Vagina (tissue), 2 donors: ENCODE measurements around the gene ALG9. TPM values are rescaled to one million over a fixed set of nuclear protein-coding genes. Genes with fewer than 3 reads are reported as not detected.

Experiments used
- DNase-seq, 2 donors: peaks; one replicate each; pipeline ENCODE4 v3.0.0-alpha.2; 2017; ENCODE audit errors: extremely low spot score in 2 of 2
- H3K27ac ChIP-seq: fragments of 200-600 bp; sonication (generic); one replicate; pipeline ENCODE4 v1.5.1; 2019
- H3K27me3 ChIP-seq: fragments of 200-600 bp; sonication (generic); one replicate; pipeline ENCODE4 v1.5.1; 2019
- H3K36me3 ChIP-seq, 2 donors: fragments of 200-600 bp; sonication (generic); one replicate each; pipeline ENCODE4 v1.5.1; 2017 to 2019
- H3K4me1 ChIP-seq: fragments of 200-600 bp; sonication (generic); one replicate; pipeline ENCODE4 v1.5.1; 2019
- H3K4me3 ChIP-seq, 2 donors: fragments of 200-600 bp; sonication (generic); 1 replicate in 1 of 2; 2 replicates in 1 of 2; pipeline ENCODE4 v1.5.1; 2016 to 2019
- H3K9me3 ChIP-seq: fragments of 200-600 bp; sonication (generic); one replicate; pipeline ENCODE4 v1.5.1; 2019
- POLR2A ChIP-seq, 2 donors: fragments of 450-650 bp; IDR thresholded peaks; one replicate each; pipeline ENCODE4 v1.6.1; 2017; ENCODE audit warnings: antibody characterized with exemption in 2 of 2, mild to moderate bottlenecking in 2 of 2, moderate library complexity in 2 of 2
- POLR2AphosphoS5 ChIP-seq, 2 donors: sonication (generic); formaldehyde crosslinking; IDR thresholded peaks; one replicate each; pipeline ENCODE4 v1.9.0; 2017; ENCODE audit warnings: antibody characterized with exemption in 2 of 2, mild to moderate bottlenecking in 2 of 2, low read depth in 1 of 2; ENCODE audit not compliant: insufficient read depth in 1 of 2
- intact Hi-C: fragments of 100-400 bp; cut with DNase I; formaldehyde crosslinking; loops from one replicate; pipeline ENCODE4 v1.15.1; 2023
- total RNA-seq: library from RNA; depleted of rRNA; stranded (reverse); fragments of >200 nt; gene quantifications from one replicate; pipeline ENCODE4 v1.2.3, GENCODE V29; 2016
- TF ChIP-seq, protein P1 (sequence below), 3 experiments: fragments of 450-650 bp in 2 of 3; fragments of 200-600 bp in 1 of 3; sonication (generic) in 1 of 3; IDR thresholded peaks; one replicate each; pipeline ENCODE4 v1.5.1; 2017 to 2019; ENCODE audit warnings: antibody characterized with exemption in 3 of 3, mild to moderate bottlenecking in 2 of 3, moderate library complexity in 2 of 3

Gene ALG9
- total RNA-seq, 1 donor from 2014 or later = 31.7 TPM

- TF ChIP-seq POLR2A (IDR thresholded peaks at IDR 0.05) (peak in 1 of 2 donors; percentile 63), POLR2AphosphoS5 (IDR thresholded peaks at IDR 0.05; ENCODE audit: insufficient read depth in 1 of 2, low read depth in 1 of 2) (peak; percentile 92 to 97)
- TF ChIP-seq, protein P1, sequence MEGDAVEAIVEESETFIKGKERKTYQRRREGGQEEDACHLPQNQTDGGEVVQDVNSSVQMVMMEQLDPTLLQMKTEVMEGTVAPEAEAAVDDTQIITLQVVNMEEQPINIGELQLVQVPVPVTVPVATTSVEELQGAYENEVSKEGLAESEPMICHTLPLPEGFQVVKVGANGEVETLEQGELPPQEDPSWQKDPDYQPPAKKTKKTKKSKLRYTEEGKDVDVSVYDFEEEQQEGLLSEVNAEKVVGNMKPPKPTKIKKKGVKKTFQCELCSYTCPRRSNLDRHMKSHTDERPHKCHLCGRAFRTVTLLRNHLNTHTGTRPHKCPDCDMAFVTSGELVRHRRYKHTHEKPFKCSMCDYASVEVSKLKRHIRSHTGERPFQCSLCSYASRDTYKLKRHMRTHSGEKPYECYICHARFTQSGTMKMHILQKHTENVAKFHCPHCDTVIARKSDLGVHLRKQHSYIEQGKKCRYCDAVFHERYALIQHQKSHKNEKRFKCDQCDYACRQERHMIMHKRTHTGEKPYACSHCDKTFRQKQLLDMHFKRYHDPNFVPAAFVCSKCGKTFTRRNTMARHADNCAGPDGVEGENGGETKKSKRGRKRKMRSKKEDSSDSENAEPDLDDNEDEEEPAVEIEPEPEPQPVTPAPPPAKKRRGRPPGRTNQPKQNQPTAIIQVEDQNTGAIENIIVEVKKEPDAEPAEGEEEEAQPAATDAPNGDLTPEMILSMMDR (IDR thresholded peaks at IDR 0.05) = no peak
- Histone ChIP-seq H3K27ac (peak within 1 kb of the TSS; percentile 99), H3K4me1 (peaks cover 45% of the 10 kb centered on the region), H3K4me3 (peak within 1 kb of the TSS; percentile 58 to 69), H3K27me3 (no peaks in the 10 kb centered on the region), H3K9me3 (no peaks in the 10 kb centered on the region), H3K36me3 (peaks cover 0 to 6% of the 10 kb centered on the region in 2 donors)
- intact Hi-C loops = no loop called here
- DNase-seq = peak in 1 of 2 donors; percentile 98
Measured at GRCh38 chr11:111911563-111912401, 40.4 kb upstream of the ALG9 start, which contains the start of gene CRYAB. TSS of gene CRYAB (minus strand) at chr11:111911770. CDS start at chr11:111911724, 46 bp downstream.

GRCh38 chr11:111910676-111911562, 39.5 kb upstream of the ALG9 start:
- DNase-seq = no peak
- Histone ChIP-seq H3K4me1 (peaks cover 45% of the 10 kb centered on the region), H3K36me3 (peaks cover 0 to 6% of the 10 kb centered on the region in 2 donors), H3K27ac (peak overlapping the region; percentile 99), H3K4me3 (peak overlapping the region; percentile 58 to 69), H3K9me3 (no peaks in the 10 kb centered on the region), H3K27me3 (no peaks in the 10 kb centered on the region)
- TF ChIP-seq, protein P1 (IDR thresholded peaks at IDR 0.05) = no peak
- TF ChIP-seq POLR2A (IDR thresholded peaks at IDR 0.05) (no peak), POLR2AphosphoS5 (IDR thresholded peaks at IDR 0.05; ENCODE audit: insufficient read depth in 1 of 2, low read depth in 1 of 2) (no peak)
- intact Hi-C loops = no loop called here

GRCh38 chr11:111909378-111909777, 38.0 kb upstream of the ALG9 start:
- intact Hi-C loops = no loop called here
- H3K27ac ChIP-seq = peak overlapping the region; percentile 99

GRCh38 chr11:111908639-111909305, 37.4 kb upstream of the ALG9 start:
- Histone ChIP-seq H3K27me3 (no peaks in the 10 kb centered on the region), H3K4me3 (peak overlapping the region in 1 of 2 donors; percentile 7), H3K27ac (peak overlapping the region; percentile 99), H3K36me3 (peaks cover 0 to 6% of the 10 kb centered on the region in 2 donors), H3K9me3 (no peaks in the 10 kb centered on the region), H3K4me1 (peaks cover 34% of the 10 kb centered on the region)
- intact Hi-C loops = no loop called here
- TF ChIP-seq, protein P1 (IDR thresholded peaks at IDR 0.05) = no peak
- TF ChIP-seq POLR2A (IDR thresholded peaks at IDR 0.05) = no peak
- no peak for TF ChIP-seq POLR2AphosphoS5 (IDR thresholded peaks at IDR 0.05; ENCODE audit: insufficient read depth in 1 of 2, low read depth in 1 of 2)
- no peak for DNase-seq

More at GRCh38 chr11:111909378-111909777, 38.0 kb upstream of the ALG9 start:
- peak overlapping the region; percentile 58 to 69 for H3K4me3 ChIP-seq
- no peaks in the 10 kb centered on the region for H3K27me3 ChIP-seq
- H3K36me3 ChIP-seq = peaks cover 0 to 6% of the 10 kb centered on the region in 2 donors
- H3K4me1 ChIP-seq = peaks cover 40% of the 10 kb centered on the region
- H3K9me3 ChIP-seq = no peaks in the 10 kb centered on the region
- no peak for DNase-seq
- TF ChIP-seq POLR2AphosphoS5 (IDR thresholded peaks at IDR 0.05; ENCODE audit: insufficient read depth in 1 of 2, low read depth in 1 of 2) (peak in 1 of 2 donors; percentile 32), POLR2A (IDR thresholded peaks at IDR 0.05) (no peak)

DNA sequence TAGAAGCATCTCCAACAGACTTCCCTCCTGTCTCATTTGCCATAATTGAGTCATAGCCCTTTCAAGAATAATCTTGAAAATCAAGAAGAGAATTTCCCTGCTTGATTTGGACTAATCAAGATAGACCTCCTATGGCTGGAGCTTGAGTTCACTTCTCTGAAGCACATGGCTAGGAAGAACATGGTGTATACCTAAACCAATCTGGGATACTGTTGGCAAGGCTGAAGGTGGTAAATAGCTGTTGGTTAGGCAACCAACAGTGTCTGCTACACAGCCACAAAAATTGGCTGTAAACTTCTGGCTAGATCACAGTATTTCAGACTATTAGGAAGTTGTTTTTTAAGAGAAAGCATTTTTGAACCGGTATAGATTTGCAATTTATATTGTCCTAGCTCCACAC, 35.3 kb upstream of the ALG9 start:
- Histone ChIP-seq H3K4me1 (peaks cover 27% of the 10 kb centered on the region), H3K9me3 (no peaks in the 10 kb centered on the region), H3K27me3 (no peaks in the 10 kb centered on the region), H3K36me3 (peaks cover 0 to 6% of the 10 kb centered on the region in 2 donors), H3K4me3 (no peak overlapping the region), H3K27ac (no peak overlapping the region)
- TF ChIP-seq POLR2AphosphoS5 (IDR thresholded peaks at IDR 0.05; ENCODE audit: insufficient read depth in 1 of 2, low read depth in 1 of 2) (no peak), POLR2A (IDR thresholded peaks at IDR 0.05) (no peak)
- TF ChIP-seq, protein P1 (IDR thresholded peaks at IDR 0.05) = no peak
- intact Hi-C loops = no loop called here
- no peak for DNase-seq
